Hepatocyte (in vitro differentiated cells): ENCODE measurements around the gene CRABP2. TPM values are rescaled to one million over a fixed set of nuclear protein-coding genes. Genes with fewer than 3 reads are reported as not detected.

Source experiments
- DNase-seq: peaks from one replicate; pipeline ENCODE4 v3.0.0-alpha.2; 2016; ENCODE audit warnings: low spot score
- H2AFZ ChIP-seq: fragments of 200-600 bp; sonication (generic); 2 replicates; pipeline ENCODE4 v1.6.0; 2016; ENCODE audit warnings: antibody characterized with exemption, mild to moderate bottlenecking
- H3K27ac ChIP-seq: fragments of 200-600 bp; sonication (generic); 2 replicates; pipeline ENCODE4 v1.5.1; 2016; ENCODE audit warnings: mild to moderate bottlenecking
- H3K27me3 ChIP-seq: fragments of 200-600 bp; sonication (generic); 2 replicates; pipeline ENCODE4 v1.6.1; 2016
- H3K36me3 ChIP-seq: fragments of 200-600 bp; sonication (generic); replicated peaks from 2 replicates; pipeline ENCODE4 v1.5.1; 2016; ENCODE audit warnings: low read depth; ENCODE audit not compliant: insufficient read depth
- H3K4me1 ChIP-seq: fragments of 200-600 bp; sonication (generic); 2 replicates; pipeline ENCODE4 v1.5.1; 2016; ENCODE audit warnings: mild to moderate bottlenecking, moderate library complexity; ENCODE audit not compliant: insufficient read depth
- H3K4me2 ChIP-seq: fragments of 200-600 bp; sonication (generic); 2 replicates; pipeline ENCODE4 v1.6.0; 2016
- H3K4me3 ChIP-seq: fragments of 200-600 bp; sonication (generic); 2 replicates; pipeline ENCODE4 v1.5.1; 2016; ENCODE audit warnings: mild to moderate bottlenecking
- H3K79me2 ChIP-seq: fragments of 200-600 bp; sonication (generic); 2 replicates; pipeline ENCODE4 v1.6.0; 2017; ENCODE audit warnings: mild to moderate bottlenecking
- H3K9me2 ChIP-seq: fragments of 200-600 bp; sonication (generic); replicated peaks from 2 replicates; pipeline ENCODE4 v1.6.0; 2017; ENCODE audit warnings: mild to moderate bottlenecking; ENCODE audit not compliant: insufficient read depth
- H3K9me3 ChIP-seq: fragments of 200-600 bp; sonication (generic); 2 replicates; pipeline ENCODE4 v1.5.1; 2016; ENCODE audit warnings: low read depth, mild to moderate bottlenecking
- H4K20me1 ChIP-seq: fragments of 200-600 bp; sonication (generic); 2 replicates; pipeline ENCODE4 v1.6.0; 2016; ENCODE audit warnings: mild to moderate bottlenecking; ENCODE audit not compliant: insufficient read depth, poor library complexity, severe bottlenecking
- EZH2 ChIP-seq: fragments of 200-600 bp; sonication (generic); IDR thresholded peaks from 2 replicates; pipeline ENCODE4 v1.6.1; 2016; ENCODE audit warnings: antibody characterized with exemption, mild to moderate bottlenecking, borderline replicate concordance
- EZH2phosphoT487 ChIP-seq: fragments of 200-600 bp; sonication (generic); IDR thresholded peaks from one replicate; pipeline ENCODE4 v1.6.1; 2018; ENCODE audit warnings: antibody characterized with exemption, mild to moderate bottlenecking, low read depth, moderate library complexity; ENCODE audit not compliant: unreplicated experiment, severe bottlenecking
- WGBS: methylation state at CpG from one replicate; pipeline ENCODE4 v1.1.6; 2016; ENCODE audit warnings: low lambda C conversion rate; ENCODE audit errors: missing lambda C conversion rate; 5-methylcytosine and 5-hydroxymethylcytosine counted together
- polyA plus RNA-seq: library from polyadenylated mRNA; unstranded; fragments of >200 nt; fragmentation: Nextera tagmentation; extraction: Ambion mirVana; gene quantifications from 2 replicates; pipeline ENCODE4 v1.2.1, GENCODE V29; 2016
- total RNA-seq: library from RNA; depleted of rRNA; stranded (reverse); fragments of >200 nt; gene quantifications from 2 replicates; pipeline ENCODE4 v1.2.3, GENCODE V29; 2014
- TF ChIP-seq, protein P1 (sequence below): fragments of 200-600 bp; sonication (generic); IDR thresholded peaks from 2 replicates; pipeline ENCODE4 v1.5.1; 2016; ENCODE audit warnings: antibody characterized with exemption, mild to moderate bottlenecking; ENCODE audit not compliant: poor library complexity

The CRABP2 gene
- total and polyA plus RNA-seq, 2 experiments from 2014 or later, result 93.5 to 171 TPM

GRCh38 chr1:156705918-156706656 is 704 bp upstream of the CRABP2 start:
- Histone ChIP-seq H3K4me2 (peak overlapping the region; percentile 92), H3K27me3 (no peaks in the 10 kb centered on the region), H3K79me2 (peaks cover 34% of the 10 kb centered on the region), H3K4me1 (peaks cover 81% of the 10 kb centered on the region), H3K9me3 (no peaks in the 10 kb centered on the region), H3K9me2 (no peaks in the 10 kb centered on the region), H3K4me3 (peak overlapping the region; percentile 51), H2AFZ (peak overlapping the region; percentile 89), H4K20me1 (peaks cover 3% of the 10 kb centered on the region), H3K27ac (peak overlapping the region; percentile 97), H3K36me3 (no peaks in the 10 kb centered on the region)
- DNase-seq, result peak; percentile 90
- WGBS, result 1% methylated on average over 43 of the region's 45 CpGs
- TF ChIP-seq, protein P1, sequence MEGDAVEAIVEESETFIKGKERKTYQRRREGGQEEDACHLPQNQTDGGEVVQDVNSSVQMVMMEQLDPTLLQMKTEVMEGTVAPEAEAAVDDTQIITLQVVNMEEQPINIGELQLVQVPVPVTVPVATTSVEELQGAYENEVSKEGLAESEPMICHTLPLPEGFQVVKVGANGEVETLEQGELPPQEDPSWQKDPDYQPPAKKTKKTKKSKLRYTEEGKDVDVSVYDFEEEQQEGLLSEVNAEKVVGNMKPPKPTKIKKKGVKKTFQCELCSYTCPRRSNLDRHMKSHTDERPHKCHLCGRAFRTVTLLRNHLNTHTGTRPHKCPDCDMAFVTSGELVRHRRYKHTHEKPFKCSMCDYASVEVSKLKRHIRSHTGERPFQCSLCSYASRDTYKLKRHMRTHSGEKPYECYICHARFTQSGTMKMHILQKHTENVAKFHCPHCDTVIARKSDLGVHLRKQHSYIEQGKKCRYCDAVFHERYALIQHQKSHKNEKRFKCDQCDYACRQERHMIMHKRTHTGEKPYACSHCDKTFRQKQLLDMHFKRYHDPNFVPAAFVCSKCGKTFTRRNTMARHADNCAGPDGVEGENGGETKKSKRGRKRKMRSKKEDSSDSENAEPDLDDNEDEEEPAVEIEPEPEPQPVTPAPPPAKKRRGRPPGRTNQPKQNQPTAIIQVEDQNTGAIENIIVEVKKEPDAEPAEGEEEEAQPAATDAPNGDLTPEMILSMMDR, result peak; percentile 92
- TF ChIP-seq EZH2phosphoT487, result no peak
- no peak for TF ChIP-seq EZH2

DNA sequence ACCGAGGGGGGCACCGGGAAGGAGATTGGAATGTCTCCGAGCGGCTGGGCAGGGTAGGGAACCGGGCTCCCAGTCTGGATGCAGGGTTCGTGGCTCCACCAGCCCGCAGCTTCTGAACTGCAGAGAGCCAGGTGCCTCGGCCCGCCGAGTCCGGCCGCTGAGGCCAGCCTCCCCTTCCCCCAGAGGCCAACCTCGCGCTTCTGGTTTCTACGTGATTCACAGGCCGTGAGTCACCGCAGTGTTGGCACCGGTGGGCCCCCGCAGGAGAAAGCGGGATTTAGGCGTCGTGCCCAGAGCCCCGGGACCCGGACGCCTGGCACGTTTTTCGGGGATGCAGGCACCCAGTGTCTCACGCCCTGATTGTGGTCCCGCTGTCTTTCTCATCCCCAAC is 458 bp downstream of the CRABP2 start:
- peaks cover 34% of the 10 kb centered on the region for H3K79me2 ChIP-seq
- H3K27me3 ChIP-seq, result no peaks in the 10 kb centered on the region
- H3K36me3 ChIP-seq, result no peaks in the 10 kb centered on the region
- H3K9me2 ChIP-seq, result no peaks in the 10 kb centered on the region
- peak overlapping the region; percentile 89 for H2AFZ ChIP-seq
- peaks cover 69% of the 10 kb centered on the region for H3K4me1 ChIP-seq
- peak overlapping the region; percentile 51 for H3K4me3 ChIP-seq
- peaks cover 3% of the 10 kb centered on the region for H4K20me1 ChIP-seq
- no peaks in the 10 kb centered on the region for H3K9me3 ChIP-seq
- no peak for TF ChIP-seq EZH2phosphoT487
- H3K4me2 ChIP-seq, result peak overlapping the region; percentile 92
- WGBS, result 5% methylated on average over 17 of the region's 29 CpGs
- DNase-seq, result peak; percentile 84
- H3K27ac ChIP-seq, result peak overlapping the region; percentile 97

DNA sequence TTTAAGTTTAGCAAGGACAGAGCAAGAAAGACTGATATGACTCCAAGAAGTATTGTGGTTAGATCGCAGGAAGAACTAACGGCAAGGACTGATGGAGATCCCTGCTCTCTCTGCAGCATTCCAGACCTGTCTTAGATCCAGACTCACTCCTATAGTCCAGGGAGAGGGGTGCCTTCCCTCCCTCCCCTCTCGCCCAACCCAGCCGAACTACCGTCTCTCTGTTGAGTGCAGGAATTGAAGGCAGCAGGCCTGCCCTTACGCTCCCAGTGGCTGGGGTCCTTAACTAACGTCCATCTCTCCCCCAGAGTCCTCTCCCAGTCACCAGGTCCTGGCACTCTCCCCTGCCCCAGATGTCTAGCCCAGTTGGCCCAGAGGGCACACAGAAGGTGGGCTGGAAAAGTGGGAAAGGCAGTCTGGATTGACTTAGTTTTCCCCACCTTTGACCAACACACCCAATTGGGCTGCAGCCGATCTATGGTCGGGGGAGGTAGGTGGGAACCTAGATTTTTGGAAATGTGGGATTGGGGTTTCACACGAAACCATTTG is 1.1 kb downstream of the CRABP2 start:
- TF ChIP-seq, protein P1, result no peak
- TF ChIP-seq EZH2phosphoT487, result no peak
- TF ChIP-seq EZH2, result no peak
- Histone ChIP-seq H3K36me3 (no peaks in the 10 kb centered on the region), H4K20me1 (peaks cover 6% of the 10 kb centered on the region), H3K4me3 (peak overlapping the region; percentile 51), H3K79me2 (peaks cover 34% of the 10 kb centered on the region), H3K9me3 (no peaks in the 10 kb centered on the region), H3K4me1 (peaks cover 63% of the 10 kb centered on the region), H3K4me2 (peak overlapping the region; percentile 92), H3K9me2 (no peaks in the 10 kb centered on the region), H2AFZ (no peak overlapping the region), H3K27me3 (no peaks in the 10 kb centered on the region), H3K27ac (peak overlapping the region; percentile 97)
- no peak for DNase-seq
- WGBS, result 16% methylated on average over 10 of the region's 10 CpGs

- no peaks in the 10 kb centered on the region for H3K27me3 ChIP-seq
- TF ChIP-seq EZH2 (no peak), EZH2phosphoT487 (no peak)
- TF ChIP-seq, protein P1, result no peak
- H3K36me3 ChIP-seq, result no peaks in the 10 kb centered on the region
- WGBS, result 21% methylated on average over 4 of the region's 4 CpGs
- peak overlapping the region; percentile 17 for H3K4me3 ChIP-seq
- DNase-seq, result no peak
- H3K79me2 ChIP-seq, result peaks cover 34% of the 10 kb centered on the region
- H3K9me3 ChIP-seq, result no peaks in the 10 kb centered on the region
- H3K27ac ChIP-seq, result peak overlapping the region; percentile 97
- H3K4me2 ChIP-seq, result peak overlapping the region; percentile 92
- no peaks in the 10 kb centered on the region for H3K9me2 ChIP-seq
- peaks cover 6% of the 10 kb centered on the region for H4K20me1 ChIP-seq
- peaks cover 58% of the 10 kb centered on the region for H3K4me1 ChIP-seq
- H2AFZ ChIP-seq, result no peak overlapping the region
Observed at GRCh38 chr1:156703741-156704140, 1.6 kb downstream of the CRABP2 start.
